Glomerular visceral epithelial cell (primary cell): ENCODE results near the gene CACFD1.

Experiments used
- DNase-seq: peaks from one replicate; pipeline ENCODE4 v3.0.0-alpha.2; 2016; ENCODE audit errors: extremely low spot score

CACFD1 gene

DNA sequence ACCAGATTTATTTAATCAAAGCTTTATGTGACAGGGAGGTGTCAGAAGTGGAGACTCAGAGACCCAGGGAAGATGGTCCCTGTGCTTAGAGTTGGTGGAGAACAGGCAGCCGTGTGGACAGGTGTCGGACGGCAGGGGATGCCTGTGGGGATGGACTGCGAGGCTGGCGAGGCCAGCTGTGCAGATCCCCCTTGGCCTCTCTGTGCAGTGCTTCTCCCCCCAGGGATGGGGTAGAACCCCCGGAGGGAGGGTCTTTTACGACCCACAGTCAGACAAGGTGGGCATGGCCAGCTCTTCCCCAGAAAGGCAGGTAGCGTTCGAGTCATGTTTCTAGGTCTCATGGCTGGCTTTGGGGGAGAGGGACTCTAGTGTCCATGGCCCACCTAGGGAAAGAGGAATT is 23.8 kb downstream of the CACFD1 start:
- DNase-seq, result no peak

DNA sequence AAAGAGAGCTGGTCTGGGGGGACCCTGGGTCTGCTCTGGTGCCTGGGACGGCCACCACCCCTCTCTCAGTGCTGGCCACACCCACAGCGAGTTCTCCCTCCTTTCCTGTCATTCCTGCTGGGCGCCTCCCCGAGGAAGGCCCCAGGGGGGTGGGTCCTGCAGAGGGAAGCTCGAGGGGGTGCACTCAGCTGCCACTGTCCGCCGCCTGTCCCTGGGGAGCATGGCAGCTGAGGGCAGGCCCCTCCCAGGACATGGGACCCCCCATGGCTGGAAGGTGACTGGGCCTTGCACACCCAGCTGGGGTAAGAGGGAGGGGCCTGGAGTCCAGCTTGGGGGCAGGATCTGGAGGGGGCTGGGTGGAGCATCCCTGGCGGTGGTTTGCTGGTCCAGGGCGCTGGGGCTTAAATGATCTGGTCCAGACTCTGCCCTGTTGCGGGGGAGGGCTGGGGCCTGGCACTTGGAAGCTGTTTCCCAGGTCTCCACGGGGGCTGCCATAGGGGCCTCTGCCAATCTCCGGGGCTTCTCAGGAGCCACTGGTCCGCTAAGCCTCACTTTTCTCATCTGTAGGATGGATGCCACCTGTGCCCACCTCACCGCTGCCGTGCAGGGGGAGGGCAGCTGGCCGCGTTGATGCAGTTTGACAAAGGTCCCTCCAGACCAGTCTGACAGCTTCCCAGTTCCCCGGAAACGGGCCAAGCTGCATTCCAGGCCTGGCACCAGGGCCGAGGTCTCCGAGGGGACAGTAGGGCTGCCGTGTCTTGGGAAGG is 25.1 kb downstream of the CACFD1 start:
- DNase-seq, result no peak

DNA sequence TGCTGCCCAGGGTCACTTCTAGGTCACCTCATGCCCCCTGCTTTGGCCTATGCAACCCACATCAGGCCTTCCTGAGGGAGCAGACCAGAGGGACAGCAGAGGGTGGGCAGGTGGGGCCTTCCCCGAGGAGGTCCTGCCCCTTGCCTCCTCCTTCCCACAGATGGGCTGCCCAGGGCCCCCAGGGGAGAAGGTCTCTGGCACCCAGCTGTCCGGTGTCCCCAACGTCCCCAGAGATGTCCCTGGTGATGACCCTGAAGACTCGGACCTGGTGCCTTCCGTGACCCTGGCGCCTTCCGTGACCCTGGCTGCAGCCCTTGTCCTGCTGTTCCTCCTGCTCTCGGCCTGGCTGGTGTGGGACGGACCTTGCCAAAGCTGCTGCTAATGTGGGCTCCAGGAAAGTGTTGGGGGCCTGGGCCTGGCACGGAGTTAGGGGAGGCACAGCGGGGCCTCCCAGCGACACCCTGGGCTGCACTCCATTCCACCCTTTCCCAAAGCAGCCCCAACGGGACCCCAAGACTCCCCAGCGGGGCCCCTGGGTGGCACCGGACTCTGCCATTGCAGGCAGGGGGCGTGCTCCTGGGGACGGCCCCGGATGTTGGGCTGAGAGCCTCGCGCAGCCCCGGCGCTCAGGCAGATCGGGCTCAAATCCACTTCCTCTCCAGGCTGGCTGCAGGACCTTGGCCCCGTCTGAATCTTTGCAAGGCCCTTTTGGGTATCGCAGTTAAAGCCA is 25.9 kb downstream of the CACFD1 start:
- DNase-seq, result no peak

- no peak for DNase-seq
Measured at GRCh38 chr9:133487331-133487725, 27.6 kb downstream of the CACFD1 start.

DNA sequence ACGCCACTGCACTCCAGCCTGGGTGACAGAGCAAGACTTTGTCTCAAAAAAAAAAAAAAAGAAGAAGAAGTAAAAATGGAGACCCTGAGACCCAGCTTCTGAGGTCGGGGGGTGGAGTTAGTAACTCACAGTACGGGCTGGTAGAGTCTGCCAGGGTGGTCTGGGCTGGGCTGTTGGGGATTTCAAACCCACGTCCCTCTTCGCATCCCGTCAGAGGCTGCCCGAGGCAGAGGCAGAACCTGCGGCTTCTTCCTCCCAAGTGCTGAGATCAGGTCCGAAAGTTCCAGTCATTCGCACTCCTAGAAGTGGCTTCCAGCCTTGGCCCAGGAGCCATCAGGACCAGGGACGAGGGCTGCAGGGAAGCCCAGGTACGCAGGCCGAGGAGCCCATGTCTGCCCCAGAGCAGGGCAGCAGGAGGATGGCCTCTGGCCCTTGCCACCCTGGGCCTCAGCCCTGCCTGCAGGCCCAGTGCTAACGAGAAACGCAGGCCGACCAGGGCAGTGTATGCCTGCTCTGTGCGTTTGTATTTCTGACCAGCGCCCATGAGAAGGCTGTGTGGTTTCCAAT is 29.0 kb downstream of the CACFD1 start:
- DNase-seq, result no peak

DNA sequence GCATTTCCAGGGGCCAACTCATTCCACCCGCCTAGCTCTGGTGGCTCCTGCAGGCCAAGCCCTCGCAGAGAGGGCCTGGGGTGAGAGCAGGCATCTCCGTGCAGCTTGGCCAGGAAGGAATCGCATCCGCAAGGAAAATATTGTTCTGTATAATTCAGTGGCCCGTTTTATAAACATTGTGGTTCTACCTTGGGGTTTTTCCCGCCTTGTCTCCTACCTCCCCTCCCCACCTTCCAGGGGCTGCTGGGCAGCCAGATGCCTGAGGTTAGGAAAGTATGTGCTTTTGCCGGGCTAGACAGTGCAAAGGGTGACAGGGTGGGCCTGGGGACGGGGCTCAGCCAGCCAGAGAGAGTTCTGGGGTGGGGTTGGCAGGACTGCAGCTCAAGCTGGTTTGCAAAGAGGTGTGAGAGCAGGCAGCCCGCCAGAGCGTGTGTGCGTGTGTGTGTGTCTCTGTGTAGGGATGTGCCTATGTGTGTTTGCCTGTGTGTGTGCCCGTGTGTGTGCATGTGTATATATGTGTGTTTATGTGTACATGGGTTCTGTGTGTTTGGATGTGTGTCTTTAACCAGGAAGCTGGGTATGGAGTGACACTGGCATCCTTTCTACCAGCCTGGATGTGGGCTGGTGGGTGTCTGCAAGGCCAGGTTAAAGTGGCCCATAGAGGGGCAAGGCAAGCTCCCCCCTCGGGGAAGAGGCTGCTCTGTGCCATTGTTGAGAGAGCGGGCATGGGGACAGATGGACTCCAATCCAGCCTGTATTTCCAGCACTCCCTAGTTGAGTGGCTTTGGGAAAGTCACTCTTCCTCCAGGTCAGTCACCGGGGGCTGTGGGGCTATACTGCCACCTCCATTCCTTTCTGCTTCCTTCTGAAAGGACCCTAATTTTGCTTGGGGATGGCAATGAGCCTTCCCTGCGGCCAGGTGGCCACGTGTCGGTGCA is 29.7 kb downstream of the CACFD1 start:
- DNase-seq, result peak; percentile 39

DNA sequence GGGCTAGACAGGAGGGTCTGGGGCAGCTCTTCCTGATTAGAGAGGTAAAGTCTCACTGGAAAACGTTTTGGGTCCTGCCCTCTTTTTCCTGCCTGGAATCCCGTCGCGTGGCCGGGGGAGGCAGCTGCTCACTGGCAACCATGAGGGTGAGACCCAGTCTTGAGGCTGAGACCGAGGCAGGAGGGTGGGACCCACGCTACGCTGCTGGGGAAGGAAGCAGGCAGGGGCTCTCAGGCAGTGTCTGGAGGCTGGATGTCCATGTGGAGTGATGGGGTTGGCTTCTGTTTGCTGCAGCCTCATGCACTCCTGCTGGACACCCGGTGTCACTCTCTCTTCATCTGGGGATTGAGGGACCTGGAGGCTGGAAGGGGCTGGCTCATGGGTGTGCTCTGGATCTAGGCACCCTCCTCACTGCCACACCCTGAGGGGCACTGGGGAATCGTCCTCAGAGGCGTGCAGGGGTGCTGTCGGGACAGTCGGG is 30.5 kb downstream of the CACFD1 start:
- DNase-seq, result no peak

GRCh38 chr9:133490865-133491655 is 31.3 kb downstream of the CACFD1 start:
- DNase-seq, result no peak

DNA sequence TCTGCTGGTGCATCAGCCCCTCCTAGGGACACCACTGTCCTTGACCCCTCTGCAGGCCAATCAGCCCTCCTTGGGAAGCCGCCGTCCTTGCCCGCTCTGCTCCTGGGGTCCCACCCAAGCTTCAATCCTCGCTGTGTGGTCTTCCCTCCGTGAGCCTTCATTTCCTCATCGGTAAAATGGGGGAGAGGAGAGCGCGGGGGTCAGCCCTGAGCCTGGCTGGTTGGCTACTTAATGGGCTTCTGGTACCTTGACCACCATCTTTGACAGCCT is 31.8 kb downstream of the CACFD1 start:
- DNase-seq, result no peak

GRCh38 chr9:133492061-133493021 is 32.6 kb downstream of the CACFD1 start:
- no peak for DNase-seq

DNA sequence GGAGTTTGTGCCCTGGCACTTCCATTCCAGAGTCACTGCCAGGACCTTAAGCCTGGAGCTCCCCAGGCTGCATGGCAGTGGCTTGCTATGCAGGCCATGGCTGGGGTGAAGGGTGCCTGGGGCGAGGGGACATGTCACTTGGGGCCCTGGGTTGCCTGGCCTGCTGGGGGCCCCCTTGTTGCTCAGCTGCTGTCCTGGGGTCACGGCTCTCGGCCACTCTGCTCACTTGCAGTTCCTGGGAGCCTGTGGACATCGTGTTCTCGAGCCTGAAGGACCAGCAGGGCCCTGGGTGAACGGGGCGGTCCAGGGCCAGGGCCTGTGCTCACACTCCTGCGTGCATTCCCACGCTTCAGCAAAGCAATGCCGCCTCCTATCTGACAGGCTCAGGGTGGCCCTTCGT is 33.6 kb downstream of the CACFD1 start:
- DNase-seq, result no peak

DNA sequence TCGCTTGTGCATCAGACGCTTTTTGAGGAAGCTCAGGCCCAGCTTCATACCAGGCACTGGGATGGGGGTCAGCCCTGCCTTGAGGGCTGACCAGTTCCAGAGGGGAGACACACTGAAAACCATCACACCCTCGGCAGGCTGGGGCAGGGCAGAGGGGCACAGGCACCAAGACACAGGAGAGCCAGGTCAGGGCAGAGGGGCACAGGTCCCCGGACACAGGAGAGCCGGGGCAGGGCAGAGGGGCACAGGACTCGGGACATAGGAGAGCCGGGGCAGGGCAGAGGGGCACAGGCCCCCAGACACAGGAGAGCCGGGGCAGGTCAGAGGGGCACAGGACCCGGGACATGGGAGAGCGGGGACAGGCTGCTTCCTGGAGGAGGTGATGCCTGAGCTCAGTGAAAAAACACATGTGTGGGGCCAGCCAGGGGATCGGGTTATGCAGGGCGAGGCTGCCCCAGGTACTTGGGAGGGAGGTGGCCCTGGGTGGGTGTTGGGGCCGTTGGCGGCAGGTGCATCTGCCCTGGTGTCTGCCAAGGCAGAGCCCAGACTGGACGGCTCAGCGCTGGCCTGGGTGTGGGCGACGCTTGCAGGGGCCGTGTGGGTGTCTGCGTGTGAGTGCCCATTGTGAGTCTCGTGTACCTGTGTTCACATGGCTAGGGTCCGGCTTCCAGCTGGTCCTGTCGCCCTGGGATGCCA is 34.2 kb downstream of the CACFD1 start:
- no peak for DNase-seq

DNA sequence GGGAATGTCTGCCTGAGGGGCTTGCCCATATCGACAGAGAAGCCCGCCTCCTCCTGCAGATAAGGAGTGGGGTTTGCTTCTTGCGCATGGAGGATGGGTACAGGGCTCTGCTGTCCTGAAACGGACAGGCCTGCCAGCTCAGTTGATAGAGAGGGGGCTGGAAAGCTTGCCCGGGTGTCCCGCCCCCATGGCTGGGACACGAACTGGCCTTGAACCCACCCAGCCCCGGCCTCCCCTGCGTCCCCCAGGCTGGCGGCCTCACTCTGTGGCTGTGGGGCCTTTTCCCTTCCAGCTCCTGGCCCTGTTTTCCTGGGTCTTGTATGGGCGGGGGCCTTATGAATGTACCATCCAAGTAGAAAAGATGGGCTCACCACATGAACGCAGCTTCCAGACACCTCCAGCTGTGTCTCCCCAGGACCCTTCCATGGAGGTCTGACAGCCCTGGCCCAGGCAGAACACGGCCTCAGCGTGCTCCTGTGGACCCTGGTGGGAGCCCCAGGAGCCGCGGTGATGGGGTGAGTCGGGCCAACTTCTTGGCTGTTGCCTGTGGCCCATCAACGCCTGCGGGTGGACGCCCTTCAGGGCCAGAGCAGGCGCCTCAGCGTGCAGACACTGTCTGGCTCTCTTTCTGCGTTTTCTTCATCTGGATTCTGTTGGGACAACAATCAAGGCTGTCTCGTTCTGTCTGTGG is 35.0 kb downstream of the CACFD1 start:
- no peak for DNase-seq

GRCh38 chr9:133495327-133496293 is 35.8 kb downstream of the CACFD1 start:
- DNase-seq, result no peak

- DNase-seq, result no peak
Measured at GRCh38 chr9:133496861-133497842, 37.4 kb downstream of the CACFD1 start.

- DNase-seq, result no peak
Measured at GRCh38 chr9:133499132-133499891, 39.5 kb downstream of the CACFD1 start.
